Peyer's patch (tissue), 4 donors: ENCODE results near the gene PPP2R3C.

ENCODE experiments used
- CTCF ChIP-seq, 6 experiments: fragments of 450-650 bp in 4 of 6; fragments of 200-600 bp in 2 of 6; sonication (generic) in 1 of 6; IDR thresholded peaks; one replicate each; pipeline ENCODE4 v1.5.1; 2017 to 2019; ENCODE audit warnings: antibody characterized with exemption in 6 of 6, mild to moderate bottlenecking in 3 of 6, moderate library complexity in 1 of 6
- POLR2A ChIP-seq, 2 donors: fragments of 450-650 bp; IDR thresholded peaks; one replicate each; pipeline ENCODE4 v1.5.1; 2017; ENCODE audit warnings: antibody characterized with exemption in 2 of 2, mild to moderate bottlenecking in 2 of 2, moderate library complexity in 2 of 2

GRCh38 chr14:35147186-35147585 is 25.4 kb upstream of the PPP2R3C start:
- TF ChIP-seq CTCF (IDR thresholded peaks at IDR 0.05) (no peak), POLR2A (IDR thresholded peaks at IDR 0.05) (no peak)
